AG04450 (cell line): Measurements from ENCODE around the gene LPIN2. TPM values are rescaled to one million over a fixed set of nuclear protein-coding genes. Genes with fewer than 3 reads are reported as not detected.

Source experiments
- CTCF ChIA-PET: fragments of 300-600, 350-600 bp; formaldehyde crosslinking; extraction: SDS; loops from one replicate; lab custom pipeline; 2022; ENCODE audit warnings: antibody characterized with exemption, inconsistent platforms; lab: Charles Lee
- POLR2A ChIA-PET: fragments of 350-600 bp; formaldehyde crosslinking; extraction: SDS; loops from one replicate; lab custom pipeline; 2021; ENCODE audit warnings: antibody characterized with exemption, inconsistent platforms; lab: Yijun Ruan, JAX
- DNase-seq: peaks from one replicate; pipeline ENCODE4 v3.0.0-alpha.2; 2011; ENCODE audit warnings: low read depth, low spot score
- H3K27ac ChIP-seq: one replicate; pipeline ENCODE4 v1.5.1; 2012; ENCODE audit warnings: low read depth, low read length, control low read depth
- H3K27me3 ChIP-seq: one replicate; pipeline ENCODE4 v1.6.0; 2012; ENCODE audit warnings: low read length; ENCODE audit not compliant: control insufficient read depth, insufficient read depth
- H3K4me3 ChIP-seq: 2 replicates; pipeline ENCODE4 v1.5.1; 2011; ENCODE audit warnings: mild to moderate bottlenecking, low read depth, low read length, control low read depth
- H3K9me3 ChIP-seq: 2 replicates; pipeline ENCODE4 v1.5.1; 2012; ENCODE audit warnings: low read length; ENCODE audit not compliant: control insufficient read depth, insufficient read depth
- CTCF ChIP-seq: IDR thresholded peaks from 2 replicates; pipeline ENCODE4 v1.5.1; 2011; ENCODE audit warnings: low read depth, low read length, control low read depth, inconsistent platforms
- polyA plus RNA-seq: library from polyadenylated mRNA; depleted of rRNA; stranded (reverse); fragments of >200 nt; gene quantifications from 2 replicates; pipeline ENCODE4 v1.2.3, GENCODE V29; 2011

LPIN2 gene
- polyA plus RNA-seq, 1 experiment = 46.7 TPM

GRCh38 chr18:3015204-3015592 is 2.3 kb upstream of the LPIN2 start:
- no peak for TF ChIP-seq CTCF
- CTCF ChIA-PET = interaction anchor here (1.1 to 1.5 kb wide), 2 partner anchors 137 to 231 kb away, joined by 3 to 5 read pairs; no protein-coding TSS in a partner anchor
- H3K27me3 ChIP-seq = no peaks in the 10 kb centered on the region
- H3K4me3 ChIP-seq = no peak overlapping the region
- peak overlapping the region; percentile 22 for H3K27ac ChIP-seq
- peak; percentile 36 for DNase-seq
- H3K9me3 ChIP-seq = peaks cover 2% of the 10 kb centered on the region; the same call in 1 of the 2 replicates
- POLR2A ChIA-PET = no interaction called here

GRCh38 chr18:3014503-3015203 is 1.7 kb upstream of the LPIN2 start:
- DNase-seq = no peak
- H3K9me3 ChIP-seq = peaks cover 2% of the 10 kb centered on the region; the same call in 1 of the 2 replicates
- no peak for TF ChIP-seq CTCF
- ChIA-PET POLR2A (no interaction called here), CTCF (interaction anchor here (0.6 to 1.5 kb wide), 3 partner anchors 90 to 232 kb away, joined by 3 to 5 read pairs (median 4); no protein-coding TSS in a partner anchor)
- no peak overlapping the region for H3K4me3 ChIP-seq
- no peaks in the 10 kb centered on the region for H3K27me3 ChIP-seq
- peak overlapping the region; percentile 22 for H3K27ac ChIP-seq

GRCh38 chr18:3012136-3013023 is 564 bp downstream of the LPIN2 start:
- H3K9me3 ChIP-seq = peaks cover 2% of the 10 kb centered on the region; the same call in 1 of the 2 replicates
- CTCF ChIA-PET = no interaction called here
- H3K27me3 ChIP-seq = no peaks in the 10 kb centered on the region
- no peak for DNase-seq
- H3K27ac ChIP-seq = peak overlapping the region; percentile 52
- no peak for TF ChIP-seq CTCF
- peak overlapping the region; percentile 71 for H3K4me3 ChIP-seq
- POLR2A ChIA-PET = interaction anchor here (0.7 kb wide), 1 partner anchor 77 kb away, joined by 3 read pairs; no protein-coding TSS in a partner anchor

GRCh38 chr18:3010086-3010485 is 2.9 kb downstream of the LPIN2 start:
- no peak for DNase-seq
- POLR2A ChIA-PET = interaction anchor here (1.1 kb wide), 1 partner anchor 268 kb away, joined by 3 read pairs; no protein-coding TSS in a partner anchor
- H3K27ac ChIP-seq = no peak overlapping the region
- H3K27me3 ChIP-seq = no peaks in the 10 kb centered on the region
- H3K9me3 ChIP-seq = peaks cover 2% of the 10 kb centered on the region; the same call in 1 of the 2 replicates
- CTCF ChIA-PET = interaction anchor here (1.9 kb wide), 1 partner anchor 142 kb away, joined by 5 read pairs; no protein-coding TSS in a partner anchor
- no peak for TF ChIP-seq CTCF
- no peak overlapping the region for H3K4me3 ChIP-seq
